ENCODE results near the gene SGK2. TPM values are rescaled to one million over a fixed set of nuclear protein-coding genes. Genes with fewer than 3 reads are reported as not detected.

The SGK2 gene
- total RNA-seq, 1 donor from 2014 or later, result 0.56 TPM

DNA sequence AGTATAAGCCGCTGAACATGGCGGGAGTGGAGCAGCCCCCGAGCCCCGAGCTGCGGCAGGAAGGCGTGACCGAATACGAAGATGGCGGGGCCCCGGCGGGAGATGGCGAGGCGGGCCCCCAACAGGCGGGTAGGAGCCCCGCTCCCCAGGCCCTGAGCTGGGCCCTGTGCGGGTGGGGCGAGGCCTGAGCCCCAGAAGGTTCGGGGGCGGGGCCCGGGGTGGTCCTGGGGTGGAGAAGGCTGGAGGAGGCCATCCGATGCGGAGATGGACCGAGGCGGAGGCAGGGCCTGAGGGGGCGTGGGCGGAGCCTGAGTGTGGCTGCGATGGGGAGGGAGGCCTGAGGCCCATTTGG, 44.2 kb upstream of the SGK2 start:
- Mint-ChIP-seq H3K4me1 (ENCODE audit: low read depth, unreplicated experiment) (peaks cover 1% of the 10 kb centered on the region), H3K4me3 (ENCODE audit: unreplicated experiment) (peak overlapping the region; percentile 93), H3K36me3 (ENCODE audit: unreplicated experiment) (no peaks in the 10 kb centered on the region), H3K9me3 (ENCODE audit: unreplicated experiment) (peaks cover 5% of the 10 kb centered on the region), H3K27ac (ENCODE audit: unreplicated experiment) (peak overlapping the region; percentile 48), H3K27me3 (ENCODE audit: unreplicated experiment) (peaks cover 4% of the 10 kb centered on the region)
- TF ChIP-seq, protein P1, sequence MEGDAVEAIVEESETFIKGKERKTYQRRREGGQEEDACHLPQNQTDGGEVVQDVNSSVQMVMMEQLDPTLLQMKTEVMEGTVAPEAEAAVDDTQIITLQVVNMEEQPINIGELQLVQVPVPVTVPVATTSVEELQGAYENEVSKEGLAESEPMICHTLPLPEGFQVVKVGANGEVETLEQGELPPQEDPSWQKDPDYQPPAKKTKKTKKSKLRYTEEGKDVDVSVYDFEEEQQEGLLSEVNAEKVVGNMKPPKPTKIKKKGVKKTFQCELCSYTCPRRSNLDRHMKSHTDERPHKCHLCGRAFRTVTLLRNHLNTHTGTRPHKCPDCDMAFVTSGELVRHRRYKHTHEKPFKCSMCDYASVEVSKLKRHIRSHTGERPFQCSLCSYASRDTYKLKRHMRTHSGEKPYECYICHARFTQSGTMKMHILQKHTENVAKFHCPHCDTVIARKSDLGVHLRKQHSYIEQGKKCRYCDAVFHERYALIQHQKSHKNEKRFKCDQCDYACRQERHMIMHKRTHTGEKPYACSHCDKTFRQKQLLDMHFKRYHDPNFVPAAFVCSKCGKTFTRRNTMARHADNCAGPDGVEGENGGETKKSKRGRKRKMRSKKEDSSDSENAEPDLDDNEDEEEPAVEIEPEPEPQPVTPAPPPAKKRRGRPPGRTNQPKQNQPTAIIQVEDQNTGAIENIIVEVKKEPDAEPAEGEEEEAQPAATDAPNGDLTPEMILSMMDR (IDR thresholded peaks at IDR 0.05; ENCODE audit: partially characterized antibody, unreplicated experiment), result no peak
- DNase-seq, result peak; percentile 47

DNA sequence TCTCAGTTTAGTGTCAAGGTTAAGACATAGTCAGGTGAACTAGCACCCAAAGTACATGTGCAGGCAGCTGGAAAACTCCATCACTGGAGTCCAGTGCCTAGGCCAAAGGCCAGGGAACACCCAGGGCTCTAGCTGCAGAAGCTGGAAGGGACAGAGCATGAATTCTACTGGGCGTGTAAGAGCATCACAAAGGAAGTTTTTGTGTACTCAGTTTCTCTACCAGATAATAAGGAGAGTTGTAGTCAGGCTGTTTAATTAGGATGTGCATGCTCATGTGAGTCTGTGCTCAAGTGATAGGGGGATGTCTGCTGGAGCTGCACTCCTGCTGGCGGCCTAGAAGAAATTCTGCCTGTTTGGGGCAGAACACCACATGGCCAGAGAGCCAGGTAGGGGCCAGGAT, 43.2 kb upstream of the SGK2 start:
- DNase-seq, result no peak
- TF ChIP-seq, protein P1 (IDR thresholded peaks at IDR 0.05; ENCODE audit: partially characterized antibody, unreplicated experiment), result no peak
- peaks cover 4% of the 10 kb centered on the region for H3K27me3 Mint-ChIP-seq (ENCODE audit: unreplicated experiment)
- no peak overlapping the region for H3K27ac Mint-ChIP-seq (ENCODE audit: unreplicated experiment)
- H3K36me3 Mint-ChIP-seq (ENCODE audit: unreplicated experiment), result no peaks in the 10 kb centered on the region
- peaks cover 5% of the 10 kb centered on the region for H3K9me3 Mint-ChIP-seq (ENCODE audit: unreplicated experiment)
- H3K4me1 Mint-ChIP-seq (ENCODE audit: low read depth, unreplicated experiment), result peaks cover 1% of the 10 kb centered on the region
- peak overlapping the region; percentile 4 for H3K4me3 Mint-ChIP-seq (ENCODE audit: unreplicated experiment)

DNA sequence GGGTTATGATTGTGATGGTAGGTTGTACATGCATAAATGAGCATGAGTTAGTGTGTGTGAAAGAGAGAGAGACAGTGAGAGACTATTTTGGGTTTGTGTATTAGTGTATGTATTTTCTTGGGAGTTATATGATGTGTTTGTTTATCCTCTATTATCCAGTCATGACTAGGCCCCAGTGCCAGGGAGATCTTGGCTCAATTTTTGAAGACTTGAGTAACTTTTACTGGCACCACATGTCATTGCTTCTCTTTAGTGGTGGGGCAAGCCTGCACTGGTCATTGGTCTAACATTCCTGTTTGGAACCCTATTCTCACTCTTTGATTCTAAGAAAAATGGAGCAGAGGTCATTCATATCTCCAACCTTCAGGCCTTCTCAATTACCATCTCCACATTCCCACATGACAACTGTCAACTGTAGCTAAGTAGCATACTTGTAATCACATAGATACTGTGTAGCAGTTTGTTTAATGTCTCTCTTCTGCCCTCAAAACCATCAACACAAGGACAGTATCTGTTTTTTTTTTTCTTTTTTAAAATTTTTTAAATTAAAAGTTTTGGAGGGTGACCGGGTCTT, 42.5 kb upstream of the SGK2 start:
- Mint-ChIP-seq H3K27ac (ENCODE audit: unreplicated experiment) (no peak overlapping the region), H3K36me3 (ENCODE audit: unreplicated experiment) (no peaks in the 10 kb centered on the region), H3K9me3 (ENCODE audit: unreplicated experiment) (peaks cover 5% of the 10 kb centered on the region), H3K27me3 (ENCODE audit: unreplicated experiment) (peaks cover 4% of the 10 kb centered on the region), H3K4me1 (ENCODE audit: low read depth, unreplicated experiment) (peaks cover 1% of the 10 kb centered on the region), H3K4me3 (ENCODE audit: unreplicated experiment) (peak overlapping the region; percentile 4)
- TF ChIP-seq, protein P1 (IDR thresholded peaks at IDR 0.05; ENCODE audit: partially characterized antibody, unreplicated experiment), result no peak
- no peak for DNase-seq

DNA sequence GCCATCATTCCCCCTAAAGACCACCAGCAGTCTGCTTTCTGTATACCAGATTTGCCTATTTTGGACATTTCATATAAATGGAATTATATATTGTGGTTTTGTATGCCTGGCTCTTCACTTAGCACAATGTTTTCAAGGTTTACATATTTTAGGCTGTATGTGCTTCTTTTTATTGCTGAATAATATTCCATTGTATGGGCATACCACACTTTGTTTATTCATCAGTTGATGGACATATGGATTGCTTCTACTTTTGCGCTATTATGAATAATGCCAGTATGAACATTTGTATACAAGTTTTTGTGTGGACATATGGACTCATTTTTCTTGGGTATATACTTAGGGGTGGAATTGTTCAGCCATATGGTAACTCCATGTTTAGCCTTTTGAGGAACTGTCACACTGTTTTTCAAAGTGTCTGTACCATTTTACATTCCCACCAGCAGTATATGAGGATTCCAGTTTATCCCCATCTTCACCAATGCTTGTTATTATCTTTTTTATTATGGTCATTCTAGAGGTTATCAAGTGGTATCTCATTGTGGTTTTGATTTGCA, 38.7 kb upstream of the SGK2 start:
- no peaks in the 10 kb centered on the region for H3K4me1 Mint-ChIP-seq (ENCODE audit: low read depth, unreplicated experiment)
- no peaks in the 10 kb centered on the region for H3K36me3 Mint-ChIP-seq (ENCODE audit: unreplicated experiment)
- H3K9me3 Mint-ChIP-seq (ENCODE audit: unreplicated experiment), result no peaks in the 10 kb centered on the region
- no peak overlapping the region for H3K4me3 Mint-ChIP-seq (ENCODE audit: unreplicated experiment)
- no peak overlapping the region for H3K27ac Mint-ChIP-seq (ENCODE audit: unreplicated experiment)
- H3K27me3 Mint-ChIP-seq (ENCODE audit: unreplicated experiment), result no peaks in the 10 kb centered on the region
- TF ChIP-seq, protein P1 (IDR thresholded peaks at IDR 0.05; ENCODE audit: partially characterized antibody, unreplicated experiment), result no peak
- no peak for DNase-seq

DNA sequence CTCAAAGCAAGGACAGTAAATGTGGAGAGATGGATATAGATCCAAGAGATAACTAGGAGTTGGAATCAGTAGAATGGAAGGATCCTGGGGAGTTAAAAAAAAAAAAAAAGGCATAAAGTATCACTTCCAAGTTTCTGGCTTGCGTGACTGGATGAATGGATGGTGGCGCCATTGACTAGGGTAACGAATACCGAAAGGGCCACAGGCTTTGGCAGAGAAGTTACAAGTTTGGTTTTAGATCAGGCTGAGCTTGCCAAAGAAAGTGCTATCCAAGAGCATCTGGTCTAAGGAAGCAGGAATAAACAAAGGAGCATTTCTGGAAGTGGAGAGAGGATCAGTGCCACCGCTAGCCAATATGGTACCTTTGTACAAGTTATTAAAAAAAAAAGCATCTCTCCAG, 33.8 kb upstream of the SGK2 start:
- TF ChIP-seq, protein P1 (IDR thresholded peaks at IDR 0.05; ENCODE audit: partially characterized antibody, unreplicated experiment), result no peak
- Mint-ChIP-seq H3K27me3 (ENCODE audit: unreplicated experiment) (peaks cover 5% of the 10 kb centered on the region), H3K4me3 (ENCODE audit: unreplicated experiment) (no peak overlapping the region), H3K36me3 (ENCODE audit: unreplicated experiment) (no peaks in the 10 kb centered on the region), H3K4me1 (ENCODE audit: low read depth, unreplicated experiment) (no peaks in the 10 kb centered on the region), H3K27ac (ENCODE audit: unreplicated experiment) (no peak overlapping the region), H3K9me3 (ENCODE audit: unreplicated experiment) (no peaks in the 10 kb centered on the region)
- no peak for DNase-seq
